Activated T-cell treated with anti-CD3 and anti-CD28 coated beads, Interleukin-2, amount 50 U/mL, for 4 hours (primary cell): ENCODE data around the gene ITLN1. TPM values are rescaled to one million over a fixed set of nuclear protein-coding genes. Genes with fewer than 3 reads are reported as not detected.
"Not testable (repeated sequence)": the region's sequence is repeated elsewhere in the genome, so short reads cannot be mapped to it uniquely, and the experiment has no call there.

Source experiments
- ATAC-seq, 2 donors: fragments of 200-7000 bp; cut with Tn5 transposase; one replicate each; pipeline ENCODE4 v1.10.0; 2021
- DNase-seq: peaks from one replicate; pipeline ENCODE4 v3.0.0-alpha.2; 2020
- H3K27me3 Mint-ChIP-seq: one replicate; pipeline ENCODE4 v1.8.0; 2021; ENCODE audit warnings: low read depth, mixed read lengths
- H3K36me3 Mint-ChIP-seq: one replicate; pipeline ENCODE4 v1.8.0; 2022; ENCODE audit warnings: mixed read lengths; ENCODE audit not compliant: insufficient read depth
- H3K4me1 Mint-ChIP-seq: one replicate; pipeline ENCODE4 v1.8.0; 2021; ENCODE audit warnings: low read depth, mixed read lengths
- H3K4me3 Mint-ChIP-seq: one replicate; pipeline ENCODE4 v1.8.0; 2021; ENCODE audit warnings: mild to moderate bottlenecking, moderate library complexity, mixed read lengths
- H3K9me3 Mint-ChIP-seq: one replicate; pipeline ENCODE4 v1.8.0; 2021; ENCODE audit warnings: mixed read lengths
- total RNA-seq, 3 donors: library from RNA; stranded (reverse); gene quantifications; one replicate each; pipeline ENCODE4 v1.2.1, GENCODE V29; 2021

The ITLN1 gene
- total RNA-seq, 3 donors from 2014 or later, result not detected

GRCh38 chr1:160900683-160901082 lies 15.7 kb upstream of the ITLN1 start:
- not testable (repeated sequence) for H3K27me3 Mint-ChIP-seq, H3K4me3 Mint-ChIP-seq, H3K36me3 Mint-ChIP-seq, DNase-seq, ATAC-seq, H3K9me3 Mint-ChIP-seq, H3K4me1 Mint-ChIP-seq

GRCh38 chr1:160894368-160895135 lies 9.6 kb upstream of the ITLN1 start:
- H3K4me1 Mint-ChIP-seq, H3K4me3 Mint-ChIP-seq, H3K36me3 Mint-ChIP-seq, ATAC-seq, H3K9me3 Mint-ChIP-seq, DNase-seq: not testable (repeated sequence)
- peaks cover 15% of the 10 kb centered on the region for H3K27me3 Mint-ChIP-seq

GRCh38 chr1:160891474-160891873 lies 6.5 kb upstream of the ITLN1 start:
- Mint-ChIP-seq H3K4me1 (no peaks in the 10 kb centered on the region), H3K36me3 (no peaks in the 10 kb centered on the region), H3K4me3 (no peak overlapping the region), H3K9me3 (no peaks in the 10 kb centered on the region), H3K27me3 (peaks cover 17% of the 10 kb centered on the region)
- ATAC-seq, result no peak
- DNase-seq, result no peak

- DNase-seq (no peak), ATAC-seq (no peak)
- Mint-ChIP-seq H3K4me1 (no peaks in the 10 kb centered on the region), H3K27me3 (peaks cover 16% of the 10 kb centered on the region), H3K9me3 (no peaks in the 10 kb centered on the region), H3K4me3 (no peak overlapping the region), H3K36me3 (no peaks in the 10 kb centered on the region)
Measured at GRCh38 chr1:160888926-160889325, 3.9 kb upstream of the ITLN1 start.

GRCh38 chr1:160887071-160887470 lies 2.1 kb upstream of the ITLN1 start:
- Mint-ChIP-seq H3K36me3 (no peaks in the 10 kb centered on the region), H3K4me3 (no peak overlapping the region), H3K4me1 (no peaks in the 10 kb centered on the region), H3K9me3 (no peaks in the 10 kb centered on the region), H3K27me3 (peaks cover 12% of the 10 kb centered on the region)
- DNase-seq, result no peak
- ATAC-seq, result no peak

- Mint-ChIP-seq H3K27me3 (peaks cover 4% of the 10 kb centered on the region), H3K4me1 (no peaks in the 10 kb centered on the region), H3K4me3 (no peak overlapping the region), H3K36me3 (no peaks in the 10 kb centered on the region), H3K9me3 (no peaks in the 10 kb centered on the region)
- ATAC-seq, result peak in 1 of 2 donors; percentile 35
- no peak for DNase-seq
Measured at GRCh38 chr1:160884579-160884978, 401 bp downstream of the ITLN1 start.

- Mint-ChIP-seq H3K4me3 (no peak overlapping the region), H3K4me1 (no peaks in the 10 kb centered on the region), H3K9me3 (no peaks in the 10 kb centered on the region), H3K36me3 (no peaks in the 10 kb centered on the region), H3K27me3 (peaks cover 2% of the 10 kb centered on the region)
- DNase-seq (no peak), ATAC-seq (no peak)
Measured at GRCh38 chr1:160883581-160884513, 1.1 kb downstream of the ITLN1 start.

GRCh38 chr1:160882582-160882981 lies 2.4 kb downstream of the ITLN1 start:
- DNase-seq, result no peak
- Mint-ChIP-seq H3K4me3 (no peak overlapping the region), H3K9me3 (no peaks in the 10 kb centered on the region), H3K27me3 (peaks cover 2% of the 10 kb centered on the region), H3K4me1 (peaks cover 1% of the 10 kb centered on the region), H3K36me3 (no peaks in the 10 kb centered on the region)
- ATAC-seq, result no peak

GRCh38 chr1:160881264-160881663 lies 3.7 kb downstream of the ITLN1 start:
- not testable (repeated sequence) for DNase-seq, H3K27me3 Mint-ChIP-seq, ATAC-seq, H3K4me3 Mint-ChIP-seq, H3K4me1 Mint-ChIP-seq, H3K36me3 Mint-ChIP-seq, H3K9me3 Mint-ChIP-seq

GRCh38 chr1:160880216-160880615 lies 4.8 kb downstream of the ITLN1 start:
- Mint-ChIP-seq H3K27me3 (no peaks in the 10 kb centered on the region), H3K9me3 (no peaks in the 10 kb centered on the region), H3K4me1 (peaks cover 9% of the 10 kb centered on the region), H3K4me3 (no peak overlapping the region), H3K36me3 (no peaks in the 10 kb centered on the region)
- no peak for DNase-seq
- ATAC-seq, result no peak

- H3K9me3 Mint-ChIP-seq, result no peaks in the 10 kb centered on the region
- no peak for DNase-seq
- no peak overlapping the region for H3K4me3 Mint-ChIP-seq
- peak; percentile 41 to 75 for ATAC-seq
- no peaks in the 10 kb centered on the region for H3K27me3 Mint-ChIP-seq
- H3K36me3 Mint-ChIP-seq, result no peaks in the 10 kb centered on the region
- H3K4me1 Mint-ChIP-seq, result peaks cover 13% of the 10 kb centered on the region
Measured at GRCh38 chr1:160879056-160879455, 5.9 kb downstream of the ITLN1 start.

GRCh38 chr1:160877221-160877620 lies 7.8 kb downstream of the ITLN1 start:
- Mint-ChIP-seq H3K9me3 (no peaks in the 10 kb centered on the region), H3K36me3 (no peaks in the 10 kb centered on the region), H3K4me1 (peaks cover 13% of the 10 kb centered on the region), H3K4me3 (no peak overlapping the region), H3K27me3 (no peaks in the 10 kb centered on the region)
- DNase-seq (no peak), ATAC-seq (no peak)

GRCh38 chr1:160876311-160876710 lies 8.7 kb downstream of the ITLN1 start:
- ATAC-seq (no peak), DNase-seq (no peak)
- Mint-ChIP-seq H3K36me3 (no peaks in the 10 kb centered on the region), H3K9me3 (no peaks in the 10 kb centered on the region), H3K4me1 (peaks cover 13% of the 10 kb centered on the region), H3K4me3 (no peak overlapping the region), H3K27me3 (no peaks in the 10 kb centered on the region)

GRCh38 chr1:160875591-160875990 lies 9.4 kb downstream of the ITLN1 start:
- H3K4me1 Mint-ChIP-seq, result peaks cover 13% of the 10 kb centered on the region
- not testable (repeated sequence) for H3K4me3 Mint-ChIP-seq, ATAC-seq, DNase-seq, H3K36me3 Mint-ChIP-seq, H3K9me3 Mint-ChIP-seq, H3K27me3 Mint-ChIP-seq

GRCh38 chr1:160874935-160875334 lies 10.0 kb downstream of the ITLN1 start:
- peak; percentile 75 to 89 for ATAC-seq
- Mint-ChIP-seq H3K27me3 (no peaks in the 10 kb centered on the region), H3K4me3 (no peak overlapping the region), H3K9me3 (no peaks in the 10 kb centered on the region), H3K4me1 (peaks cover 13% of the 10 kb centered on the region), H3K36me3 (no peaks in the 10 kb centered on the region)
- DNase-seq, result no peak
